ENCODE measurements around the gene CLASRP. TPM values are rescaled to one million over a fixed set of nuclear protein-coding genes. Genes with fewer than 3 reads are reported as not detected.
A peak's percentile ranks its signal among the peaks of the same experiment; 100 is the strongest.

Gene CLASRP
- total RNA-seq, 3 donors from 2014 or later = 79.4 to 113 (median 93.2) TPM

GRCh38 chr19:45071545-45071938 is 32.7 kb downstream of the CLASRP start:
- no peaks in the 10 kb centered on the region for H3K9me3 ChIP-seq
- peaks cover 7% of the 10 kb centered on the region for H3K4me1 ChIP-seq (ENCODE audit: low read depth)
- intact Hi-C loops (cut with DNase I, micrococcal nuclease) = no loop called here
- DNase-seq = no peak
- no peak for ATAC-seq
- TF ChIP-seq, protein P1, sequence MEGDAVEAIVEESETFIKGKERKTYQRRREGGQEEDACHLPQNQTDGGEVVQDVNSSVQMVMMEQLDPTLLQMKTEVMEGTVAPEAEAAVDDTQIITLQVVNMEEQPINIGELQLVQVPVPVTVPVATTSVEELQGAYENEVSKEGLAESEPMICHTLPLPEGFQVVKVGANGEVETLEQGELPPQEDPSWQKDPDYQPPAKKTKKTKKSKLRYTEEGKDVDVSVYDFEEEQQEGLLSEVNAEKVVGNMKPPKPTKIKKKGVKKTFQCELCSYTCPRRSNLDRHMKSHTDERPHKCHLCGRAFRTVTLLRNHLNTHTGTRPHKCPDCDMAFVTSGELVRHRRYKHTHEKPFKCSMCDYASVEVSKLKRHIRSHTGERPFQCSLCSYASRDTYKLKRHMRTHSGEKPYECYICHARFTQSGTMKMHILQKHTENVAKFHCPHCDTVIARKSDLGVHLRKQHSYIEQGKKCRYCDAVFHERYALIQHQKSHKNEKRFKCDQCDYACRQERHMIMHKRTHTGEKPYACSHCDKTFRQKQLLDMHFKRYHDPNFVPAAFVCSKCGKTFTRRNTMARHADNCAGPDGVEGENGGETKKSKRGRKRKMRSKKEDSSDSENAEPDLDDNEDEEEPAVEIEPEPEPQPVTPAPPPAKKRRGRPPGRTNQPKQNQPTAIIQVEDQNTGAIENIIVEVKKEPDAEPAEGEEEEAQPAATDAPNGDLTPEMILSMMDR (IDR thresholded peaks at IDR 0.05) = no peak
- H3K4me3 ChIP-seq = no peak overlapping the region
- H3K36me3 ChIP-seq (ENCODE audit: low read depth) = peaks cover 11% of the 10 kb centered on the region

DNA sequence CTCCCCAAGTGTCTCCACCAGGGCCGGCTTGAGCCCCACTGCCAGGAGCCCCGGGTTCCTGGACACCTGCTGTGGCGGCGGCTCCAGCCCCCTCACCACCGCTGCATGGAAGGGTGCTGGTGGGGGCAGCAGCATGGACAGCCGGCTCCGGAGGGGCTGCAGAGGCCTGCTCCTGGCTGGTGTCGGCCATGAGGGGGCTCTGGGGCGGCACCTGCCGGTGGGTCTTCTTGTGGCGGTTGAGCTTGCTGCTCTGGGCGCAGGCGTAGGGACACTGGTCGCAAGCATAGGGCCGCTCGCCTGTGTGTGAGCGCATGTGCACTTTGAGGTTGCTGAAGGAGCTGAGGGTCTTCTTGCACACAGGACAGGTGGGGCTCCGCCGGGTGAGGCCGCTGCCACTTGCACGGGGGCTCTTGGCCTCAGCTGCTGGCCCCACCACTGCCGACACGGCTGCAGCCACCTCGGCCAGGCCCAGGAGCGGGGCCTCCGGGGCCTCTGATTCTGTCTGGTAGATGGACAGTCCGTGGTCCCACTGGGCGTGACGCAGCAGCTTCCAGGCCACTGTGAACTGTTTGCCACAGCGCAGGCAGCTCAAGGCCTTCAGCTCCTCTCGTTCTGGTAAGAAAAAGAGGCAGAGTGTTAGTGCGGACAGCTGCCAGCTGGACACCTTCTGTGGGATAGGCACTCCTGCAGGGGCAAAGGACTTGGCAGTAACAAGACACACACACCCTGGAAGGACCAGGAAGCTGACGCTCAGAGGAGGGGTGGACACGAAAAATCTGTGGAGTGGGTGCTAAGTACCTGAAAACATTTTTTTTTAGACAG is 33.3 kb downstream of the CLASRP start:
- intact Hi-C loops (cut with DNase I, micrococcal nuclease) = no loop called here
- H3K9me3 ChIP-seq = no peaks in the 10 kb centered on the region
- DNase-seq (no peak), ATAC-seq (no peak)
- TF ChIP-seq, protein P1 (IDR thresholded peaks at IDR 0.05) = no peak
- peaks cover 12% of the 10 kb centered on the region for H3K4me1 ChIP-seq (ENCODE audit: low read depth)
- no peak overlapping the region for H3K4me3 ChIP-seq
- peaks cover 11% of the 10 kb centered on the region for H3K36me3 ChIP-seq (ENCODE audit: low read depth)

DNA sequence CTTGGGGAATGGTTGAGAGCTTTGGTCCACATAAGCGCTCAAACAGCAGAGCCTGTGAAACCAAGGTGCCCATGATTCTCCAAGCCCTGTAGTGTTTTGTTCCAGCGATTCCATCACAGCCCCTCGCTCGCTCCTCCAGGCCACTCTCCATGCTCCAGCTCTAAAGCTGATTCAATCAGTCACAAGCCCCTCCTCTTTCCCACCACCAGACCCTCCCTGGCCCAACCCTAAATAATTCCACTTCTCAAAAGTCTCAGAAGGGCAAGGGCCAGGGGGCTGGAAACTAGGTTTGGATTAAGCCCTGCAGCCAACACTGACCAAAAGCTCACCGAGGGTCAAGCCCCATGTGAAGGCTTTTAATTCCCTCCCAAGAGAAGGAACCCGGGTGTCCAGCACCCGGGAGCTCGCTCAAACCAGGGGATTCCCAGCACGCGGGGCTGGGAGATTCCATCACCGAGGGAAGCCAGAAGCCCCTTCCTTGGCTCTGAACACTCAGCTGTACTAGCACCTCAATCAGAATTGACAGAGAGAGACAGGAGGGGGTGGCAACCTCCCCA is 36.0 kb downstream of the CLASRP start:
- peaks cover 11% of the 10 kb centered on the region for H3K36me3 ChIP-seq (ENCODE audit: low read depth)
- DNase-seq (no peak), ATAC-seq (no peak)
- H3K4me3 ChIP-seq = no peak overlapping the region
- TF ChIP-seq, protein P1 (IDR thresholded peaks at IDR 0.05) = no peak
- peaks cover 20% of the 10 kb centered on the region for H3K4me1 ChIP-seq (ENCODE audit: low read depth)
- intact Hi-C loops (cut with DNase I, micrococcal nuclease) = no loop called here
- no peaks in the 10 kb centered on the region for H3K9me3 ChIP-seq

DNA sequence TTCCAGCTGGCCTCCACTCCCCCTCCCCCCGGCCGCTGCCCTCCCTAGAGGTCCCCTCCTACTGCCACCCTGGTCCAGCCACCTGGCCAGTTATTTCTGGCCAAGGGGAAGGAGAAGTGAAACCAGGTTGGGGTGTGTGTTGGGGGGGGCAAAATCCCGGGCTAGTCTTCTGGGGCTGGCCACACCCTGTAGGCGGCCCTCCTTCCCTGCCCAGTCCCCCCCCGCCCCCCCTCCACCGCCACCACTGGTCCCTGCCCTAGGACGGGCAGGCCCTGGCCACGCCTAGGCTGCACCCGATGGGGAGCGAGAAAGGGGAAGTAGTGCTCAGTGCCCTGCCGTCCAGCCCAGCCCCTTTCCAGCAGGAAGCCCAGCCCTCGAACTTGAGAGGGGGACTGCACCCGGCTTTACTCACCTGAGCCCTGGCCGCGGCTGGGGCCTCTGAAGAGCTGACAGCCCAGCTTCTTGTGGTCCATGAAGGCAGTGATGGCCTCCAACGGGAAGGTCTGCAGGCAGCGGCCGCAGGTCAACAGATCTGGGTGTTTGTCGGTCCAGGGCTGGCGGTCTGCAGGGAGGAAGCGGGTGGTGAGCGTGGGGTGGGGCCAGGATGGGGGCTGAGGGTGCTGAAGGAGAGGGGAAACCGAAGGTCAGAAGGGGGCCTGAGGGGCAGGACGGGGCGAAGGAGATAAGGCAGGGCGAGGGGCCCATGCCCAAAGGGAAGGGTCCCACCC is 36.6 kb downstream of the CLASRP start:
- peak; percentile 85 to 97 (median 93) for DNase-seq
- H3K4me1 ChIP-seq (ENCODE audit: low read depth) = peaks cover 23% of the 10 kb centered on the region
- no peaks in the 10 kb centered on the region for H3K9me3 ChIP-seq
- H3K4me3 ChIP-seq = peak overlapping the region; percentile 39
- intact Hi-C loops (cut with DNase I, micrococcal nuclease) = no loop called here
- ATAC-seq = peak; percentile 75
- TF ChIP-seq, protein P1 (IDR thresholded peaks at IDR 0.05) = no peak
- H3K36me3 ChIP-seq (ENCODE audit: low read depth) = peaks cover 11% of the 10 kb centered on the region

- peaks cover 9% of the 10 kb centered on the region for H3K36me3 ChIP-seq (ENCODE audit: low read depth)
- TF ChIP-seq, protein P1 (IDR thresholded peaks at IDR 0.05) = no peak
- peaks cover 23% of the 10 kb centered on the region for H3K4me1 ChIP-seq (ENCODE audit: low read depth)
- intact Hi-C loops (cut with DNase I, micrococcal nuclease) = no loop called here
- peak; percentile 93 to 94 (median 94) for DNase-seq
- ATAC-seq = peak; percentile 81
- no peaks in the 10 kb centered on the region for H3K9me3 ChIP-seq
- H3K4me3 ChIP-seq = peak within 1 kb of the TSS; percentile 39
Measured at GRCh38 chr19:45076029-45076850, 37.4 kb downstream of the CLASRP start, which contains the start of gene ZNF296. ZNF296 (minus strand) TSS chr19:45076478; CDS start chr19:45076373, 105 bp downstream.
